Esophagus muscularis mucosa (tissue), 4 donors: ENCODE data around the gene CBR3.

ENCODE experiments used
- CTCF ChIP-seq, 3 experiments: fragments of 200-600 bp in 2 of 3; fragments of 450-650 bp in 1 of 3; sonication (generic) in 2 of 3; IDR thresholded peaks; one replicate each; pipeline ENCODE4 v1.5.1; 2017 to 2019; ENCODE audit warnings: antibody characterized with exemption in 3 of 3, mild to moderate bottlenecking in 2 of 3, moderate library complexity in 1 of 3
- EP300 ChIP-seq: sonication (generic); formaldehyde crosslinking; IDR thresholded peaks from one replicate; pipeline ENCODE4 v1.6.1; 2017; ENCODE audit warnings: antibody characterized with exemption
- POLR2A ChIP-seq: fragments of 450-650 bp; IDR thresholded peaks from one replicate; pipeline ENCODE4 v1.6.1; 2017; ENCODE audit warnings: antibody characterized with exemption, moderate library complexity, mild to moderate bottlenecking, low read depth
- POLR2AphosphoS5 ChIP-seq, 2 donors: sonication (generic); formaldehyde crosslinking; IDR thresholded peaks; one replicate each; pipeline ENCODE4 v1.6.1; 2017; ENCODE audit warnings: antibody characterized with exemption in 2 of 2

GRCh38 chr21:36165356-36165755 is 30.5 kb downstream of the CBR3 start:
- TF ChIP-seq POLR2AphosphoS5 (IDR thresholded peaks at IDR 0.05) (no peak), POLR2A (no peak), CTCF (IDR thresholded peaks at IDR 0.05) (no peak), EP300 (no peak)
